Activated CD8-positive, alpha-beta T cell treated with anti-CD3 and anti-CD28 coated beads for 36 hours (primary cell): ENCODE results near the gene CLIP2. TPM values are rescaled to one million over a fixed set of nuclear protein-coding genes. Genes with fewer than 3 reads are reported as not detected.
"Not testable (repeated sequence)": the region's sequence is repeated elsewhere in the genome, so short reads cannot be mapped to it uniquely, and the experiment has no call there.

Experiments
- ATAC-seq: fragments of 200-7000 bp; cut with Tn5 transposase; one replicate; pipeline ENCODE4 v1.10.0; 2021; ENCODE audit warnings: mild to moderate bottlenecking, moderate library complexity
- CTCF ChIA-PET: fragments of 350-600 bp; sonication (Branson Sonifier 250); formaldehyde crosslinking; loops from one replicate; lab custom pipeline; 2021; ENCODE audit warnings: antibody characterized with exemption; lab: Charles Lee
- POLR2A ChIA-PET: fragments of 350-600 bp; sonication (Branson Sonifier 250); formaldehyde crosslinking; loops from one replicate; lab custom pipeline; 2021; ENCODE audit warnings: antibody characterized with exemption; lab: Charles Lee
- DNase-seq: peaks from one replicate; pipeline ENCODE4 v3.0.0-alpha.2; 2020
- H3K27ac Mint-ChIP-seq: one replicate; pipeline ENCODE4 v1.8.0; 2021; ENCODE audit warnings: mild to moderate bottlenecking, mixed read lengths
- H3K27me3 Mint-ChIP-seq: one replicate; pipeline ENCODE4 v1.8.0; 2021; ENCODE audit warnings: mixed read lengths
- H3K36me3 Mint-ChIP-seq: one replicate; pipeline ENCODE4 v1.8.0; 2021; ENCODE audit warnings: low read depth, mixed read lengths
- H3K4me1 Mint-ChIP-seq: one replicate; pipeline ENCODE4 v1.8.0; 2021; ENCODE audit warnings: low read depth, mixed read lengths
- H3K4me3 Mint-ChIP-seq: one replicate; pipeline ENCODE4 v1.8.0; 2021; ENCODE audit warnings: mild to moderate bottlenecking, moderate library complexity, mixed read lengths
- H3K9me3 Mint-ChIP-seq: one replicate; pipeline ENCODE4 v1.8.0; 2021; ENCODE audit warnings: mixed read lengths
- intact Hi-C: fragments of 100-400 bp; cut with micrococcal nuclease; formaldehyde crosslinking; loops from one replicate; pipeline ENCODE4 v1.10.0; 2022
- total RNA-seq, 2 experiments: library from RNA; stranded (reverse); gene quantifications; one replicate each; pipeline ENCODE4 v1.2.3, GENCODE V29; 2021
- TF ChIP-seq, protein P1 (sequence below): fragments of 200-600 bp; IDR thresholded peaks from one replicate; pipeline ENCODE4 v1.8.0; 2022; ENCODE audit warnings: antibody characterized with exemption, mild to moderate bottlenecking

The CLIP2 gene
- total RNA-seq, 2 experiments from 2014 or later: 1.3 to 1.4 TPM

DNA sequence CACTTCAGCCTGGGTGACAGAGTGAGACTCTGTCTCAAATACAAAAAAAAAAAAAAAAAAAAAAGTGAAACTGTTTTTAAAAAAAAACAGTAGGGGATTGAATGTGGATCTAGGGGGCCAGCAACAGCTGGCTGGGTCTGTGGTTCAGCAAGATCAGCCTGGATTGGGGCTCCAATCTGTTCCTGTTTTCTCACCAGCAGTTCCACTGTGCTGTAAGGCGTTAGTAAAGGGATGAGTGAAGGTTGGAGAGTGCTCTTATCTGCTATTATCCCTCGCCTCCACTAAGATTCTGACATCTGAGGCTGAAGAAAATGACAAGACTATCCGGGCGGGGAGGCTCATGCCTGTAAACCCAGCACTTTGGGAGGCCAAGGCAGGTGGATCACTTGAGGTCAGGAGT, 122.8 kb downstream of the CLIP2 start:
- ChIA-PET CTCF (interaction anchor here (4.9 kb wide), 1 partner anchor 11 kb away, joined by 30 read pairs; no protein-coding TSS in a partner anchor), POLR2A (no interaction called here)
- Mint-ChIP-seq H3K9me3 (no peaks in the 10 kb centered on the region), H3K4me3 (no peak overlapping the region), H3K4me1 (no peaks in the 10 kb centered on the region), H3K27ac (no peak overlapping the region), H3K36me3 (no peaks in the 10 kb centered on the region), H3K27me3 (peaks cover 1% of the 10 kb centered on the region)
- intact Hi-C loops: no loop called here
- no peak for DNase-seq
- TF ChIP-seq, protein P1, sequence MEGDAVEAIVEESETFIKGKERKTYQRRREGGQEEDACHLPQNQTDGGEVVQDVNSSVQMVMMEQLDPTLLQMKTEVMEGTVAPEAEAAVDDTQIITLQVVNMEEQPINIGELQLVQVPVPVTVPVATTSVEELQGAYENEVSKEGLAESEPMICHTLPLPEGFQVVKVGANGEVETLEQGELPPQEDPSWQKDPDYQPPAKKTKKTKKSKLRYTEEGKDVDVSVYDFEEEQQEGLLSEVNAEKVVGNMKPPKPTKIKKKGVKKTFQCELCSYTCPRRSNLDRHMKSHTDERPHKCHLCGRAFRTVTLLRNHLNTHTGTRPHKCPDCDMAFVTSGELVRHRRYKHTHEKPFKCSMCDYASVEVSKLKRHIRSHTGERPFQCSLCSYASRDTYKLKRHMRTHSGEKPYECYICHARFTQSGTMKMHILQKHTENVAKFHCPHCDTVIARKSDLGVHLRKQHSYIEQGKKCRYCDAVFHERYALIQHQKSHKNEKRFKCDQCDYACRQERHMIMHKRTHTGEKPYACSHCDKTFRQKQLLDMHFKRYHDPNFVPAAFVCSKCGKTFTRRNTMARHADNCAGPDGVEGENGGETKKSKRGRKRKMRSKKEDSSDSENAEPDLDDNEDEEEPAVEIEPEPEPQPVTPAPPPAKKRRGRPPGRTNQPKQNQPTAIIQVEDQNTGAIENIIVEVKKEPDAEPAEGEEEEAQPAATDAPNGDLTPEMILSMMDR: no peak
- ATAC-seq: no peak

DNA sequence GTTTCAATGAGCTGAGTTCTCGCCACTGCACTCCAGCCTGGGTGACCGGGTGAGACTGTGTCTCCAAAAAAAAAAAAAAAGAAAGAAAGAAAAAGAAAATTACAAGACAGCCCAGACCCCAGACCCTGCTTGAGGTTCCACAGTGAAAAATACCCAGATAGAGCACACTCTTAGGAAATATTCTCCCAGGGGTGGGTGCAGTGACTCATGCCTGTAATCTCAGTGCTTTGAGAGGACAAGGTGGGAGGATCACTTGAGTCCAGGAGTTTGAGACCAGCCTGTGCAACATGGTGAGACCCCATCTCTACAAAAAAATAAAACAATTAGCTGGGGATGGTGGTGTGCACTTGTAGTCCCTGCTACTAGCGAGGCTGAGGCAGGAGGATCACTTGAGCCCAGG, 123.4 kb downstream of the CLIP2 start:
- Mint-ChIP-seq H3K27me3 (peaks cover 1% of the 10 kb centered on the region), H3K36me3 (no peaks in the 10 kb centered on the region), H3K4me3 (no peak overlapping the region), H3K27ac (no peak overlapping the region), H3K4me1 (no peaks in the 10 kb centered on the region), H3K9me3 (no peaks in the 10 kb centered on the region)
- intact Hi-C loops: no loop called here
- ChIA-PET POLR2A (interaction anchor here (0.6 kb wide), 1 partner anchor 398 kb away, joined by 3 read pairs; no protein-coding TSS in a partner anchor), CTCF (interaction anchor here (0.7 to 4.9 kb wide), 4 partner anchors 11 to 206 kb away, joined by 3 to 30 read pairs (median 7); no protein-coding TSS in a partner anchor)
- DNase-seq: no peak
- no peak for ATAC-seq
- TF ChIP-seq, protein P1: no peak

DNA sequence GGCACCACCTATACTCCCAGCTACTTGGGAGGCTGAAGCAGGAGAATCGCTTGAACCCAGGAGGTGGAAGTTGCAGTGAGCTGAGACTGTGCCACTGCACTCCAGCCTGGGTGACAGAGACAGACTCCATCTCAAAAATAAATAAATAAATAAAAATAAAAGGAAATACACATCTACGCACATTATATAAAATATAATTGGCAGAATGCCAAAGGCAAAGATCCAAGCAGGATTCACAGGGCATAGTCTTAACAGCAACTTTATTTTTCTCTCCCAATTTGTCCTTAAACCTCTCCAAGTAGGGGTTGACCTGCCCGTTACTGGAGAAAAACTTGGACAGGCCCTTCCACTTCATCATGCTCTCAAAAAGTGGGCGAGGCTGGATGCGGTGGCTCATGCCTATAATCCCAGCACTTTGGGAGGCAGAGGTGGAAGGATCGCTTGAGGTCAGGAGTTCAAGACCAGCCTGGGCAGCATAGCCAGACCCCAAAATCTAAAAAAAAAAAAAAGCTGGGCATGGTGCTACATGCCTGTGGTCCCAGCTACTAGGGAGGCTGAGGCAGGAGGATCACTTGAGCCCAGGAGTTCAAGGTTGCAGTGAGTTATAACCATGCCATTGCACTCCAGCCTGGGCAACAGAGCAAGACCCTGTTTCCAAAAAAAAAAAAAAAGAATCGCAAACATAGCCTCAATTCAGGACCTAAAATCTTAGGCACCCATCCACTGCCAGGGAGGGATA, 125.6 kb downstream of the CLIP2 start:
- DNase-seq, H3K4me1 Mint-ChIP-seq, H3K27me3 Mint-ChIP-seq, CTCF ChIA-PET, H3K9me3 Mint-ChIP-seq, POLR2A ChIA-PET, H3K36me3 Mint-ChIP-seq, H3K27ac Mint-ChIP-seq, ATAC-seq, H3K4me3 Mint-ChIP-seq: not testable (repeated sequence)
- intact Hi-C loops: loop anchor here (5.0 kb wide), 2 partner anchors 133 to 153 kb away; no protein-coding TSS in a partner anchor

DNA sequence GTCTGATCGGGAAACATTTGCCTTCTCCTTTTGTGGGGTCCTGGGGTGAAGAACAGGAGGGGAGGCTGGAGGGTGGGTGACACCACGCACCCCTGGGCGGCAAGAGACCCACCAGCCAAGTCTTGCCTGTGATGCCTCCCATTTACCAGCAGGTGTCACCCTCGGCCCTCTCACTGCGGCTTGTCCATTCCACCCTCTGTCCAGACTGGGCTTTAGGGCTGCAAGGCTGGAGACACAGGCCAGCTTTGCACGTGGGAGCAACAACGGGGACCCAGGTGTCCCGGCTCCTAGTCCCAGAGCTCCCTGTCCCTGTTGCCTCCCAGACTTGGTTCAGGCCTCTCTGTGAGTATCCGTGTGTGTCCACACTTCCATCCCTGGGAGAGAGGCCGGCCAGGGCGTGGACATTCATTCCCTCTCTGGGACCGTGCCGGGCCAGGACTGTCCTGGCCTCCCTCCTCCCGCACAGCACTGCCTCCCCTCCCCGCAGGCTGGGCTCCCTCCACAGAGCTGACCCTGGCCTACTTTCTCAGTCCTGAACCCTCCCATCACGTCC, 128.3 kb downstream of the CLIP2 start:
- ChIA-PET POLR2A (no interaction called here), CTCF (interaction anchor here (0.7 to 2.0 kb wide), 17 partner anchors 8 to 199 kb away, joined by 3 to 14 read pairs (median 3); no protein-coding TSS in a partner anchor)
- no peaks in the 10 kb centered on the region for H3K4me1 Mint-ChIP-seq
- DNase-seq (peak; percentile 62), ATAC-seq (peak; percentile 87)
- H3K27ac Mint-ChIP-seq: no peak overlapping the region
- TF ChIP-seq, protein P1: peak; percentile 97
- H3K9me3 Mint-ChIP-seq: no peaks in the 10 kb centered on the region
- no peaks in the 10 kb centered on the region for H3K27me3 Mint-ChIP-seq
- intact Hi-C loops: loop anchor here (5.0 kb wide), 2 partner anchors 130 to 150 kb away; no protein-coding TSS in a partner anchor
- H3K4me3 Mint-ChIP-seq: no peak overlapping the region
- H3K36me3 Mint-ChIP-seq: no peaks in the 10 kb centered on the region

DNA sequence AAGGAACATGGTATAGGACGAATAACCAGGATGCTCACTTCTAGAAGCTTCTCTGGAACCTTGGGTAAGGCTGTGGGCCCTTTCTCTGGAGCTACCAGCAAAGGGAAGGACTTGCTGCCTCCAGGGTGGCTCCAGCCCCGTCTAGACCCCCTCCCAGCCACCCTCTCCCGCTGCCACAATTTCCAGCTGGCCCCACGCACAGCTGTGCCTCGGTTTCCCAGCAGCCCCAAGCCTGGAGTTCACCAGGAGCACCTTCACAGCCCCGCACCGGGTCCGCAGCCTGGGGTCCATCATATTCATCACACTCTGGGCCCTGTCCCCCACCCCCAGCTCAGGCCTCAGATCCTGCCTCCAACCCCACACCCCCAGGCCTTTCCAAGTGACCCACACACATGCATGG, 128.9 kb downstream of the CLIP2 start:
- ATAC-seq (no peak), DNase-seq (no peak)
- no peak overlapping the region for H3K27ac Mint-ChIP-seq
- POLR2A ChIA-PET: no interaction called here
- intact Hi-C loops: loop anchor here (5.0 kb wide), 2 partner anchors 129 to 149 kb away; no protein-coding TSS in a partner anchor
- no peaks in the 10 kb centered on the region for H3K4me1 Mint-ChIP-seq
- H3K4me3 Mint-ChIP-seq: no peak overlapping the region
- no peaks in the 10 kb centered on the region for H3K36me3 Mint-ChIP-seq
- CTCF ChIA-PET: interaction anchor here (0.7 to 2.0 kb wide), 16 partner anchors 8 to 198 kb away, joined by 3 to 14 read pairs (median 4); no protein-coding TSS in a partner anchor
- no peaks in the 10 kb centered on the region for H3K27me3 Mint-ChIP-seq
- TF ChIP-seq, protein P1: no peak
- H3K9me3 Mint-ChIP-seq: no peaks in the 10 kb centered on the region
